OCI-LY7 (cell line): ENCODE results near the gene MAFF.

Source experiments
- EZH2phosphoT487 ChIP-seq: fragments of 200-600 bp; sonication (generic); IDR thresholded peaks from 2 replicates; pipeline ENCODE4 v1.6.1; 2018; ENCODE audit warnings: low read depth, borderline replicate concordance, mild to moderate bottlenecking, mixed run types, antibody characterized with exemption, low read length, moderate library complexity, mixed read lengths
- TF ChIP-seq, protein P1 (sequence below): fragments of 200-600 bp; sonication (generic); conservative IDR thresholded peaks from 2 replicates; pipeline ENCODE4 v1.5.1; 2014; ENCODE audit warnings: mild to moderate bottlenecking, antibody characterized with exemption, low read length, moderate library complexity, mixed read lengths

DNA sequence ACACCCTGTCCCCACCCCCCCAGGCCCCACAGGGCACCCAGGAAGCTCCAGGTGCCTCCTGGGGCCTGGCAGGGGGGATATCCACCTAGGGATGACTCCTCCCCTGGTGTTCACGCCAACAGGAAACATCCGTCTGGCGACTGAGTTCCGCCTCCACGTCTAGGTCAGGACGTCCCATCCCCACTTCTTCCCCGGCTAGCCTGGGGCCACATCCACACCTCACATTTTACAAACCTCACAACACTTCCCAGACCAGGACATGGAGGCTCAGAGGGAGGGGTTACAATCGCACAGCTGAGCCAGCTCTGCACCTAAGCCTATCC, 21.0 kb downstream of the MAFF start:
- TF ChIP-seq, protein P1, sequence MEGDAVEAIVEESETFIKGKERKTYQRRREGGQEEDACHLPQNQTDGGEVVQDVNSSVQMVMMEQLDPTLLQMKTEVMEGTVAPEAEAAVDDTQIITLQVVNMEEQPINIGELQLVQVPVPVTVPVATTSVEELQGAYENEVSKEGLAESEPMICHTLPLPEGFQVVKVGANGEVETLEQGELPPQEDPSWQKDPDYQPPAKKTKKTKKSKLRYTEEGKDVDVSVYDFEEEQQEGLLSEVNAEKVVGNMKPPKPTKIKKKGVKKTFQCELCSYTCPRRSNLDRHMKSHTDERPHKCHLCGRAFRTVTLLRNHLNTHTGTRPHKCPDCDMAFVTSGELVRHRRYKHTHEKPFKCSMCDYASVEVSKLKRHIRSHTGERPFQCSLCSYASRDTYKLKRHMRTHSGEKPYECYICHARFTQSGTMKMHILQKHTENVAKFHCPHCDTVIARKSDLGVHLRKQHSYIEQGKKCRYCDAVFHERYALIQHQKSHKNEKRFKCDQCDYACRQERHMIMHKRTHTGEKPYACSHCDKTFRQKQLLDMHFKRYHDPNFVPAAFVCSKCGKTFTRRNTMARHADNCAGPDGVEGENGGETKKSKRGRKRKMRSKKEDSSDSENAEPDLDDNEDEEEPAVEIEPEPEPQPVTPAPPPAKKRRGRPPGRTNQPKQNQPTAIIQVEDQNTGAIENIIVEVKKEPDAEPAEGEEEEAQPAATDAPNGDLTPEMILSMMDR = no peak
- no peak for TF ChIP-seq EZH2phosphoT487
